Upper lobe of right lung (tissue), 1 donor: ENCODE measurements around the gene ADAM10. TPM values are rescaled to one million over a fixed set of nuclear protein-coding genes. Genes with fewer than 3 reads are reported as not detected.

ENCODE experiments used
- ATAC-seq: fragments of 200-7000 bp; cut with Tn5 transposase; one replicate; pipeline ENCODE4 v1.9.1; 2020; ENCODE audit warnings: mild to moderate bottlenecking, moderate library complexity
- DNase-seq: peaks from one replicate; pipeline ENCODE4 v3.0.0-alpha.2; 2020
- H3K27ac ChIP-seq: fragments of 200-600 bp; one replicate; pipeline ENCODE4 v1.8.0; 2022
- H3K27me3 ChIP-seq: fragments of 200-600 bp; one replicate; pipeline ENCODE4 v1.8.0; 2022; ENCODE audit warnings: mild to moderate bottlenecking
- H3K36me3 ChIP-seq: fragments of 200-600 bp; one replicate; pipeline ENCODE4 v1.8.0; 2022
- H3K4me1 ChIP-seq: fragments of 200-600 bp; one replicate; pipeline ENCODE4 v1.8.0; 2022
- H3K4me3 ChIP-seq: fragments of 200-600 bp; one replicate; pipeline ENCODE4 v1.8.0; 2022; ENCODE audit warnings: mild to moderate bottlenecking
- H3K9me3 ChIP-seq: fragments of 200-600 bp; one replicate; pipeline ENCODE4 v1.8.0; 2022
- intact Hi-C: fragments of 100-400 bp; cut with DNase I; formaldehyde crosslinking; loops from one replicate; pipeline ENCODE4 v1.11.0; 2022
- total RNA-seq: library from RNA; stranded (reverse); fragmentation: NEBNext Ultra II Directional; extraction: Animal tissue kit (Norgen Biotek cat#: 25700); gene quantifications from one replicate; pipeline ENCODE4 v1.2.1, GENCODE V29; 2021
- TF ChIP-seq, protein P1 (sequence below): fragments of 200-600 bp; IDR thresholded peaks from one replicate; pipeline ENCODE4 v1.8.0; 2022; ENCODE audit warnings: antibody characterized with exemption
- donor health status: DM: no; HTN: yes; CAD: no; lungs with severe emphysema.

Gene ADAM10
- total RNA-seq, 1 donor from 2014 or later: 139 TPM

DNA sequence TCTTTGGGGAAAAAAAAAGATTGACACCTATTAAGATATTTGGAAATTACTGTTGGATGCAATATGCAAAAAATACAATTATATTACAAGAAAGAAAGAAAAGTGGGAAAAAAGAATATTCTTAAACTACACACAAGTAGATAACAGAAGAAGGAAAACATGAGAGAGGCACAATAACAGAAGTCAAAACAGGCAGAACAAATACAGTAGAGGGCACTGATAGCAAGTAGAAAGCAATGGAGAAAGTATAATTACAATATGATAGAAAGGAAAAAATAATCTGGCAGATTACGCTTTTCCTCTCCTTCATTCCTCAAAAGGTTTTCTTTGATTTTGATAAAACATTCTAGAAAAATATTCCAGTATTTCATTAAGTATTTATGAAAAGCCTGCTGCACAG, 72.1 kb downstream of the ADAM10 start:
- Histone ChIP-seq H3K27ac (no peak overlapping the region), H3K4me1 (no peaks in the 10 kb centered on the region), H3K4me3 (no peak overlapping the region), H3K9me3 (no peaks in the 10 kb centered on the region), H3K27me3 (no peaks in the 10 kb centered on the region), H3K36me3 (no peaks in the 10 kb centered on the region)
- intact Hi-C loops: no loop called here
- TF ChIP-seq, protein P1, sequence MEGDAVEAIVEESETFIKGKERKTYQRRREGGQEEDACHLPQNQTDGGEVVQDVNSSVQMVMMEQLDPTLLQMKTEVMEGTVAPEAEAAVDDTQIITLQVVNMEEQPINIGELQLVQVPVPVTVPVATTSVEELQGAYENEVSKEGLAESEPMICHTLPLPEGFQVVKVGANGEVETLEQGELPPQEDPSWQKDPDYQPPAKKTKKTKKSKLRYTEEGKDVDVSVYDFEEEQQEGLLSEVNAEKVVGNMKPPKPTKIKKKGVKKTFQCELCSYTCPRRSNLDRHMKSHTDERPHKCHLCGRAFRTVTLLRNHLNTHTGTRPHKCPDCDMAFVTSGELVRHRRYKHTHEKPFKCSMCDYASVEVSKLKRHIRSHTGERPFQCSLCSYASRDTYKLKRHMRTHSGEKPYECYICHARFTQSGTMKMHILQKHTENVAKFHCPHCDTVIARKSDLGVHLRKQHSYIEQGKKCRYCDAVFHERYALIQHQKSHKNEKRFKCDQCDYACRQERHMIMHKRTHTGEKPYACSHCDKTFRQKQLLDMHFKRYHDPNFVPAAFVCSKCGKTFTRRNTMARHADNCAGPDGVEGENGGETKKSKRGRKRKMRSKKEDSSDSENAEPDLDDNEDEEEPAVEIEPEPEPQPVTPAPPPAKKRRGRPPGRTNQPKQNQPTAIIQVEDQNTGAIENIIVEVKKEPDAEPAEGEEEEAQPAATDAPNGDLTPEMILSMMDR: peak; percentile 18
- DNase-seq (no peak), ATAC-seq (no peak)

DNA sequence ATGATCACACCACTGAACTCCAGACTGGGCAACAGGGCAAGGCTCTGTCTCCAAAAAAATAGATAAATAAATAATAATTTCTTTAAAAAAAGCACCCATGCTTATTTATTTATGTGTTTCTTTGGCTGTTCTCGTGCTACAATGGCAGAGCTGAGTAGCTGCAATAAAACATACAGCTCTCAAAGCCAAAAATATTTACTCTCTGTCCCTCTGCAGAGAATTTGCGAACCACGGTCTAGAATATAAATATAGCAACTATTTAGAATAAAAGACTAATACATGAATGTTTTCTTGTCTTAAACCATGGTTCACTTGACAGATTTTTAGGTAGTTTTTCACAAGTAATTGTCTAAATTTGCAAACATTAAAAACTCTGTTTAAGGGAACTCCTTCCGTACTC, 72.7 kb downstream of the ADAM10 start:
- TF ChIP-seq, protein P1: no peak
- no peak overlapping the region for H3K4me3 ChIP-seq
- no peaks in the 10 kb centered on the region for H3K9me3 ChIP-seq
- no peaks in the 10 kb centered on the region for H3K27me3 ChIP-seq
- no peak overlapping the region for H3K27ac ChIP-seq
- no peak for DNase-seq
- intact Hi-C loops: no loop called here
- no peaks in the 10 kb centered on the region for H3K4me1 ChIP-seq
- no peaks in the 10 kb centered on the region for H3K36me3 ChIP-seq
- ATAC-seq: no peak

GRCh38 chr15:58671186-58671585, 78.3 kb downstream of the ADAM10 start:
- Histone ChIP-seq H3K27me3 (no peaks in the 10 kb centered on the region), H3K4me1 (no peaks in the 10 kb centered on the region), H3K36me3 (no peaks in the 10 kb centered on the region), H3K9me3 (no peaks in the 10 kb centered on the region), H3K4me3 (no peak overlapping the region), H3K27ac (no peak overlapping the region)
- TF ChIP-seq, protein P1: no peak
- ATAC-seq (no peak), DNase-seq (no peak)
- intact Hi-C loops: no loop called here

- Histone ChIP-seq H3K4me1 (no peaks in the 10 kb centered on the region), H3K27ac (no peak overlapping the region), H3K9me3 (no peaks in the 10 kb centered on the region), H3K36me3 (peaks cover 3% of the 10 kb centered on the region), H3K27me3 (no peaks in the 10 kb centered on the region), H3K4me3 (no peak overlapping the region)
- DNase-seq: no peak
- intact Hi-C loops: no loop called here
- ATAC-seq: no peak
- TF ChIP-seq, protein P1: no peak
Observed at GRCh38 chr15:58669108-58669507, 80.4 kb downstream of the ADAM10 start.

- no peaks in the 10 kb centered on the region for H3K9me3 ChIP-seq
Observed at GRCh38 chr15:58666957-58667356, 82.5 kb downstream of the ADAM10 start.

More at GRCh38 chr15:58666957-58667356, 82.5 kb downstream of the ADAM10 start:
- ATAC-seq (no peak), DNase-seq (no peak)
- intact Hi-C loops: no loop called here
- Histone ChIP-seq H3K27me3 (no peaks in the 10 kb centered on the region), H3K27ac (no peak overlapping the region), H3K4me1 (no peaks in the 10 kb centered on the region), H3K4me3 (no peak overlapping the region), H3K36me3 (peaks cover 24% of the 10 kb centered on the region)
- TF ChIP-seq, protein P1: no peak
